Prostate gland (tissue), 2 donors: Measurements from ENCODE around the gene MMP10.

Experiments used
- POLR2A ChIP-seq: fragments of 450-650 bp; IDR thresholded peaks from one replicate; pipeline ENCODE4 v1.6.1; 2016; ENCODE audit warnings: antibody characterized with exemption, mild to moderate bottlenecking
- POLR2AphosphoS5 ChIP-seq: sonication (generic); formaldehyde crosslinking; IDR thresholded peaks from one replicate; pipeline ENCODE4 v1.6.1; 2017; ENCODE audit warnings: antibody characterized with exemption
- TF ChIP-seq, protein P1 (sequence below), 4 experiments: fragments of 200-600 bp in 2 of 4; fragments of 450-650 bp in 2 of 4; sonication (generic) in 2 of 4; IDR thresholded peaks; 1 replicate in 3 of 4; 2 replicates in 1 of 4; pipeline ENCODE4 v1.5.1; 2016 to 2019; ENCODE audit warnings: antibody characterized with exemption in 4 of 4, mild to moderate bottlenecking in 2 of 4, moderate library complexity in 2 of 4

DNA sequence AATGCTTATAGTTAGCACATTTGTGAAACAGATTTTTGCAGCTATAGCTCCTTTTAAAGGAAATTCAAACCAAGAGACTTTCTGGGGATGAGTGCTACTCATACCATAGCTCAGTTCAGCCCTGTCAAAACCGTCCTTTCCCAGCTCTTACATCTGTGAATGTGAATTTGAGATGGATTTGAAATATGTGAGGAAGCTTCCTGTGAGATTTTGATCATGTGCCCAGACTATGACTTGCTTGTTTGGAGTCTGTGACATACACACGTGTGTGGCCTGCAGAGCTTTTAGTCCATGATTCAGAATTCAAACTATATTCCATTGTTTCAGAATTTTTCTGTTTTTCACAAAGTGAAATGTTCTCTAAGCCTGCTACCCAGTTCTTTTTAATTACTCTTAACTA, 21.9 kb upstream of the MMP10 start:
- no peak for TF ChIP-seq POLR2AphosphoS5
- TF ChIP-seq, protein P1, sequence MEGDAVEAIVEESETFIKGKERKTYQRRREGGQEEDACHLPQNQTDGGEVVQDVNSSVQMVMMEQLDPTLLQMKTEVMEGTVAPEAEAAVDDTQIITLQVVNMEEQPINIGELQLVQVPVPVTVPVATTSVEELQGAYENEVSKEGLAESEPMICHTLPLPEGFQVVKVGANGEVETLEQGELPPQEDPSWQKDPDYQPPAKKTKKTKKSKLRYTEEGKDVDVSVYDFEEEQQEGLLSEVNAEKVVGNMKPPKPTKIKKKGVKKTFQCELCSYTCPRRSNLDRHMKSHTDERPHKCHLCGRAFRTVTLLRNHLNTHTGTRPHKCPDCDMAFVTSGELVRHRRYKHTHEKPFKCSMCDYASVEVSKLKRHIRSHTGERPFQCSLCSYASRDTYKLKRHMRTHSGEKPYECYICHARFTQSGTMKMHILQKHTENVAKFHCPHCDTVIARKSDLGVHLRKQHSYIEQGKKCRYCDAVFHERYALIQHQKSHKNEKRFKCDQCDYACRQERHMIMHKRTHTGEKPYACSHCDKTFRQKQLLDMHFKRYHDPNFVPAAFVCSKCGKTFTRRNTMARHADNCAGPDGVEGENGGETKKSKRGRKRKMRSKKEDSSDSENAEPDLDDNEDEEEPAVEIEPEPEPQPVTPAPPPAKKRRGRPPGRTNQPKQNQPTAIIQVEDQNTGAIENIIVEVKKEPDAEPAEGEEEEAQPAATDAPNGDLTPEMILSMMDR (IDR thresholded peaks at IDR 0.05), result no peak
- TF ChIP-seq POLR2A, result no peak
